WI38 (cell line): ENCODE measurements around the gene NLE1.

Source experiments
- H3K4me3 ChIP-seq: 2 replicates; pipeline ENCODE4 v1.5.1; 2011; ENCODE audit warnings: low read depth, mild to moderate bottlenecking, control low read depth, low read length
- TF ChIP-seq, protein P1 (sequence below): IDR thresholded peaks from 2 replicates; pipeline ENCODE4 v1.5.1; 2012; ENCODE audit warnings: low read depth, mild to moderate bottlenecking, control low read depth, low read length

The NLE1 gene

DNA sequence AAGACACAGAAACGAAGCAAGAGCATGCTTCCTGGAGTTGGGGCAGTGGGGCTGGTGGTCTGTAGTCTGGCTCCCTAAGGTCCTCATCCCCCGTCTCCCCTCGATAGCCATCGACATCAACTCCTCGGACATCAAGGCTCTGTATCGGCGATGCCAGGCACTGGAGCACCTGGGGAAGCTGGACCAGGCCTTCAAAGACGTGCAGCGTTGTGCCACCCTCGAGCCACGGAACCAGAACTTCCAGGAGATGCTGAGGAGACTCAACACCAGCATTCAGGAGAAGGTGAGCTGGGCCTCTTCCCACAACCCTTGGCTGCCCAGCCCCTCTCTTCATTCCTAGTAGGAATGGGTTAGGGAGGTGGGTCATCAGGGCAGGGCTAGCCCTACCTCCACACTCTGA is 7.8 kb upstream of the NLE1 start:
- no peak overlapping the region for H3K4me3 ChIP-seq
- TF ChIP-seq, protein P1, sequence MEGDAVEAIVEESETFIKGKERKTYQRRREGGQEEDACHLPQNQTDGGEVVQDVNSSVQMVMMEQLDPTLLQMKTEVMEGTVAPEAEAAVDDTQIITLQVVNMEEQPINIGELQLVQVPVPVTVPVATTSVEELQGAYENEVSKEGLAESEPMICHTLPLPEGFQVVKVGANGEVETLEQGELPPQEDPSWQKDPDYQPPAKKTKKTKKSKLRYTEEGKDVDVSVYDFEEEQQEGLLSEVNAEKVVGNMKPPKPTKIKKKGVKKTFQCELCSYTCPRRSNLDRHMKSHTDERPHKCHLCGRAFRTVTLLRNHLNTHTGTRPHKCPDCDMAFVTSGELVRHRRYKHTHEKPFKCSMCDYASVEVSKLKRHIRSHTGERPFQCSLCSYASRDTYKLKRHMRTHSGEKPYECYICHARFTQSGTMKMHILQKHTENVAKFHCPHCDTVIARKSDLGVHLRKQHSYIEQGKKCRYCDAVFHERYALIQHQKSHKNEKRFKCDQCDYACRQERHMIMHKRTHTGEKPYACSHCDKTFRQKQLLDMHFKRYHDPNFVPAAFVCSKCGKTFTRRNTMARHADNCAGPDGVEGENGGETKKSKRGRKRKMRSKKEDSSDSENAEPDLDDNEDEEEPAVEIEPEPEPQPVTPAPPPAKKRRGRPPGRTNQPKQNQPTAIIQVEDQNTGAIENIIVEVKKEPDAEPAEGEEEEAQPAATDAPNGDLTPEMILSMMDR, result no peak

DNA sequence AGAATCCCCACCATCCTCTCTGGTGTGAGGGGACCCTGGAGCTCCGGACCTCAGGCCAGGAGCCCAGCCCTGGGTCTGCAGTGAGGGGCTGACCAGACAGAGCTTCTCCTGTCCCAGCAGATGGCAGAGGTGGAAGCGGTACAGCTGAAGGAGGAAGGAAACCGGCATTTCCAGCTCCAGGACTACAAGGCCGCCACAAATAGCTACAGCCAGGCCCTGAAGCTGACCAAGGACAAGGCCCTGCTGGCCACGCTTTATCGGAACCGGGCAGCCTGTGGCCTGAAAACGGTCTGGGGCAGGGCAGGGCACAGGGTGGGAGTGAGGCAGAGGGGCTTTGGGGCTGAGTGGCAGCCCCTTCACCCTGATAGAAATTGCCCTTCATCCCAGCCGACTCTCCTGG is 6.0 kb upstream of the NLE1 start:
- H3K4me3 ChIP-seq, result no peak overlapping the region
- TF ChIP-seq, protein P1, result no peak

DNA sequence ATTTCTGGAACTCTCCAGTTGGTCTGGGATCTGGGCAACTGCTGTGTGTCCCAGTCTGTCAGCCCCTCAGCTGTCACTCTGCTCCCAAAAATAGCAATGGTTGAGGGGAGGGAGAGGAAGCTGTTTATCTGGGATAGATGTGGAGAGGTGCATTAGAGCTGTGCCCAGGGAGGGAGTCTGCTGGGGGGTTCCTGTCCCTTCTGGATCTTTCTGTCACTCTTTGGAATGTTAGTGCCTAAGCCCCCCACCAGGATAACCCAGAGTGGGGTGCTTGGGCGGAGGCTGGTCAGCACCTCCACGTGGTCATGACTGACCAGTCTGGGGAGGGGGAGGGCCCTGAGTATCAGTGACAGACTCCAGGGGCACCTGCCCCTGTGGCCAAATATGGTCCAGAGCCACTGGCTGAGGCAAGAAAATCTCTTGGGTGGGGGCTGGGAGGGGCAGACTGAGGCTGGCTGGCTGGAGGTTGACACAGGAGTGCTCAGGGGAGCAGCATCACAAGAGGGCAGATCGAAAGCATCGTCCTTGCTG is 5.3 kb upstream of the NLE1 start, which contains the start of gene UNC45B:
TSS of gene UNC45B (plus strand) at position 443 of the 531 bp plus-strand sequence. CDS start 447 bp downstream, outside the sequence.
- TF ChIP-seq, protein P1, result no peak
- H3K4me3 ChIP-seq, result no peak within 1 kb of the TSS

DNA sequence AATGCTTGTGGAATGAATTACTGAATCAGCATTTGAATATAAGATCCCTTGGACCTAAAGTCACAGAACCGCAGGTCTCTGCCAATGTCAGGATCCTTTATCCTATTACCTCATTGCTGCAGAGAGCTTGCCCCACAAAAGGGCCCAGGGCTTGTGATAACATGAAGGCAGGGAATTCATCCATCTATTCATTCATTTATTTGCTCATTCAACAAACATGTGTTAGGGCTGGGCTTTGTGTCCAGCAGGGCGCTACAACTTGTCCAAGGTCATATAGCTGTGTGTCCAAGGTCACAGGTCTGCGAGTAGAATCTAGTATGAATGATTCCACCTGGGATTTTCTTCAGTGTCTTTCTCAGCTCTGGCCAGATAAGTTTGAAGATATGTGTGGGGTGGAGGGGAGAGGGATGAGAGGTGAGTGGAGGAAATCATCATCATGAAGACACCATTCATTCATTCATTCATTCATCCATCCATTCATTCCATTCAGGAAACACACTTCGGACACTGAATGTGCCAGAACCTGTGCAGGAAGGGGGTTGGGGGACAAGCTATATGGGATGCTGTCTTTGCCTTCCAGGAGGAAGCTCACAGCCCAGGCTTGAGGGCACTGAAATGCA is 4.2 kb upstream of the NLE1 start:
- TF ChIP-seq, protein P1, result no peak

DNA sequence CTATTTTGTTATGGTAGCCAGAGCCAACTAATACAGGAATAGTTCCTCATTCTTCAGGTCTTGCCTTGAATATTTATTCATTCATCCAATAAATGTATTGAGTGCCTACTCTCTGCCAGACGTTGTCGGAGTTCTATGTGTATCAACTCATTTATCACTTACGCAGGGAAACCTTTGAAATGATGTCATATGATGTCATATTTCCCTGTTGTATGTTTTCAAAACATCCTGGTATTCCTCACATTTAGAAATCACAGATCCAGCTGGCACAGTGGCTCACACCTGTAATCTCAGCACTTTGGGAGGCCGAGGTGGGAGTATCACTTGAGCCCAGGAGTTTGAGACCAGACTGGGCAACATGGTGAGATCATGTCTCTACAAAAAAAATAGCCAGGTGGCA is 2.7 kb upstream of the NLE1 start:
- no peak overlapping the region for H3K4me3 ChIP-seq

More for the DNA sequence above, 4.2 kb upstream of the NLE1 start:
- no peak overlapping the region for H3K4me3 ChIP-seq

DNA sequence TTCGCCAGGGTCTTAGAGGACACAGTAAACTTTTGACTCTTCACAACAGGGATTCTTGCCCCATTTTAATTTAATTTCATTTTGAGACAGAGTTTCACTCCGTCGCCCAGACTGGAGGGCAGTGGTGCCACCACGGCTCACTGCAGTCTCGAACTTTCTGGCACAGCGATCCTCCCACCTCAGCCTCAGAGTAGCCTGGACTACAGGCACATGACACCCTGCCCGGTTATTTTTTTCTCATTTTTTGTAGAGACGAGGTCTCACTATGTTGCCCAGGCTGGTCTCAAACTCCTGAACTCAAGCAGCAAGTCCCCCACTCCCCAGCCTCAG is 329 bp upstream of the NLE1 start:
- H3K4me3 ChIP-seq, result peak overlapping the region; percentile 96
- TF ChIP-seq, protein P1, result no peak

More for the DNA sequence above, 2.7 kb upstream of the NLE1 start:
- TF ChIP-seq, protein P1, result no peak

DNA sequence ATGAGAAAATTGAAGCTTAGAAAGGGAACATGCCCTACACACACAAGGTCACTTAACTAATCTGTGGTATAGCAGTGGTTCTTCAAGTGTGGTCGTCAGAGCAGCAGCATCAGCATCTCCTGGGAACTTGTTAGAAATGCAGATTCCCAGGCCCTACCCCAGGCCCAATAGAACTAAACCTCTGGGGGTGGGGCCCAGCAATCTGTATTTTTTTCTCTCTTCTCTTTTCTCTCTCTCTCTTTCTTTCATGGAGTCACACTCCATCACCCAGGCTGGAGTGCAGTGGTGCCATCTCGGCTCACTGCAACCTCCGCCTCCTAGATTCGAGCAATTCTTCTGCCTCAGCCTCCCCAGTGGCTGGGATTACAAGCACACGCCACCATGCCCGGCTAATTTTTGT is 3.9 kb downstream of the NLE1 start:
- TF ChIP-seq, protein P1, result no peak
- no peak overlapping the region for H3K4me3 ChIP-seq
